ENCODE measurements around the gene INSC.

GRCh38 chr11:15227011-15227410, 112.3 kb downstream of the INSC start:
- TF ChIP-seq PKNOX1 (IDR thresholded peaks at IDR 0.05) (no peak), RNF2 (IDR thresholded peaks at IDR 0.05) (no peak)
